Glutamatergic neuron (in vitro differentiated cells): ENCODE results near the gene GABRA4. TPM values are rescaled to one million over a fixed set of nuclear protein-coding genes. Genes with fewer than 3 reads are reported as not detected.

Source experiments
- DNase-seq: peaks from one replicate; pipeline ENCODE4 v3.0.0; 2022
- H3K27ac Mint-ChIP-seq: one replicate; pipeline ENCODE4 v1.8.0; 2020; ENCODE audit warnings: mild to moderate bottlenecking, mixed read lengths, inconsistent platforms; ENCODE audit not compliant: unreplicated experiment
- H3K27me3 Mint-ChIP-seq: one replicate; pipeline ENCODE4 v1.8.0; 2020; ENCODE audit warnings: mild to moderate bottlenecking, moderate library complexity, mixed read lengths, inconsistent platforms; ENCODE audit not compliant: unreplicated experiment
- H3K36me3 Mint-ChIP-seq: one replicate; pipeline ENCODE4 v1.8.0; 2020; ENCODE audit warnings: mild to moderate bottlenecking, mixed read lengths, inconsistent platforms; ENCODE audit not compliant: unreplicated experiment
- H3K4me1 Mint-ChIP-seq: one replicate; pipeline ENCODE4 v1.8.0; 2020; ENCODE audit warnings: mild to moderate bottlenecking, low read depth, mixed read lengths, inconsistent platforms; ENCODE audit not compliant: unreplicated experiment
- H3K4me3 Mint-ChIP-seq: one replicate; pipeline ENCODE4 v1.8.0; 2020; ENCODE audit warnings: mild to moderate bottlenecking, mixed read lengths, inconsistent platforms; ENCODE audit not compliant: unreplicated experiment
- H3K9me3 Mint-ChIP-seq: one replicate; pipeline ENCODE4 v1.8.0; 2020; ENCODE audit warnings: mild to moderate bottlenecking, moderate library complexity, mixed read lengths, inconsistent platforms; ENCODE audit not compliant: unreplicated experiment
- CTCF ChIP-seq: fragments of 200-600 bp; sonication (generic); IDR thresholded peaks from one replicate; pipeline ENCODE4 v1.5.0; 2021; ENCODE audit not compliant: partially characterized antibody, unreplicated experiment
- total RNA-seq: library from RNA; stranded (reverse); fragmentation: NEBNext Ultra II Directional; extraction: Animal tissue kit (Norgen Biotek cat#: 25700); gene quantifications from one replicate; pipeline ENCODE4 v1.2.1, GENCODE V29; 2021; ENCODE audit not compliant: unreplicated experiment

Gene GABRA4
- total RNA-seq, 1 donor from 2014 or later, result not detected

DNA sequence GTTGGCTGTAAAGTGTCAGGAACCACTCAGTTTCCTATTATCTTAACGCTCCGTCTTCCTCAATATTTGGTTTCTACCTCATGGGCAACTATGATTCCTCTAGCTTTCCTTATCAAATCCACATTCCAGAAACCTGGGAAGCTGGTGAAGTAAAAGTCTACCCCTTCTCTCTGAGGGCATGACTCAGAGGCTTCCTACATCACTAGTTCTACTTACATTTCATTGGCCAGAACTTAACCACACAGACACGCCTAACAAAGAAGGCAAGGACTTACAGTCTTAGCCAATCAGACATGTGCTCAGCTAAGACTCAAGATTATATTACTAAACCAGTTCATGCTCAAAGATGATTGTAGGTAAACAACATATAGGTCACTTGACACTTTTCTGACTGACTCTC lies 114.7 kb downstream of the GABRA4 start:
- H3K27me3 Mint-ChIP-seq, result no peaks in the 10 kb centered on the region
- H3K9me3 Mint-ChIP-seq, result no peaks in the 10 kb centered on the region
- no peaks in the 10 kb centered on the region for H3K36me3 Mint-ChIP-seq
- no peak overlapping the region for H3K27ac Mint-ChIP-seq
- no peak overlapping the region for H3K4me3 Mint-ChIP-seq
- no peaks in the 10 kb centered on the region for H3K4me1 Mint-ChIP-seq
- no peak for TF ChIP-seq CTCF
- DNase-seq, result no peak

GRCh38 chr4:46874811-46875210 lies 118.6 kb downstream of the GABRA4 start:
- H3K36me3 Mint-ChIP-seq, result no peaks in the 10 kb centered on the region
- no peaks in the 10 kb centered on the region for H3K4me1 Mint-ChIP-seq
- H3K4me3 Mint-ChIP-seq, result no peak overlapping the region
- H3K27me3 Mint-ChIP-seq, result no peaks in the 10 kb centered on the region
- H3K27ac Mint-ChIP-seq, result no peak overlapping the region
- H3K9me3 Mint-ChIP-seq, result no peaks in the 10 kb centered on the region
- DNase-seq, result no peak
- no peak for TF ChIP-seq CTCF

- Mint-ChIP-seq H3K4me1 (no peaks in the 10 kb centered on the region), H3K4me3 (no peak overlapping the region), H3K27ac (no peak overlapping the region), H3K9me3 (no peaks in the 10 kb centered on the region), H3K36me3 (no peaks in the 10 kb centered on the region), H3K27me3 (no peaks in the 10 kb centered on the region)
- no peak for TF ChIP-seq CTCF
- no peak for DNase-seq
Observed at GRCh38 chr4:46870411-46870810, 123.0 kb downstream of the GABRA4 start.

Other genes with a start within 250 kb of the GABRA4 start
- not detected for gene COX7B2, start 84.3 kb downstream of the GABRA4 start, total RNA-seq
- gene GABRB1, start 38.0 kb upstream of the GABRA4 start, total RNA-seq, result 4.9 TPM